ENCODE measurements around the gene TOM1L2. TPM values are rescaled to one million over a fixed set of nuclear protein-coding genes. Genes with fewer than 3 reads are reported as not detected.

The TOM1L2 gene
- total and polyA plus RNA-seq, 2 of the 4 experiments (the other 2 are of a cell fraction): 34.4 to 51.7 TPM

DNA sequence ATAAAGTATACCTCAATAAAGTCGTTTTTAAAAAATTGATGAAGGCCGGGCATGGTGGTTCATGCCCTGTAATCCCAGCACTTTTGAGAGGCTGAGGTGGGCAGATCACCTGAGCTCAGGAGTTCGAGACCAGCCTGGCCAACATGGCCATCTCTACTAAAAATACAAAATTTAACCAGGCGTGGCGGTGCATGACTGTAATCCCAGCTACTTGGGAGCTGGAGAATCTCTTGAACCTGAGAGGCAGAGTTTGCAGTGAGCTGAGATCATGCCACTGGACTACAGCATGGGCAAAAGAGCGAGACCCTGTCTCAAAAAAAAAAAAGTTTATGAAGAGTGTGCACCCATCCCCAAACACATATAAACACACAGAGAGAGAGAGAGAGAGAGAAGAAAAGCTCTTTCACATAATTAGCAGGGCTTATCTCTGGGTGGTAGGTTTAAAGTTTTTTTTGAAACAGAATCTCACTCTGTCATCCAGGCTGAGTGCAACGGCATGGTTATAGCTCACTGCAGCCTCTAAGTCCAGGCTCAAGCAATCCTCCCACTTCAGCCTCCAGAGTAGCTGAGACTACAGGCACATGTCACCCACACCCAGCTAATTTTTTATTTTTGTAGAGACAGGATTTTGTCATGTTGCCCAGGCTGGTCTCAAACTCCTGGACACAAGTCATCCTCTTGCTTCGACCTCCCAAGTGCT lies 138.4 kb downstream of the TOM1L2 start:
- Histone ChIP-seq H3K9ac (ENCODE audit: low read depth, low read length) (no peak overlapping the region), H4K20me1 (ENCODE audit: insufficient read depth, low read length) (peaks cover 58% of the 10 kb centered on the region), H2BK20ac (ENCODE audit: low read depth, low read length) (no peak overlapping the region), H3K27ac (ENCODE audit: insufficient read depth, low read length) (no peak overlapping the region), H3K23ac (ENCODE audit: low read depth, low read length) (0 out of 2 replicates have a peak overlapping the region, but pooled peaks have one; percentile 60), H2BK5ac (ENCODE audit: low read depth, low read length, poor library complexity, severe bottlenecking) (no peak overlapping the region), H3K9me1 (ENCODE audit: insufficient read depth, low read length) (peaks cover 28% of the 10 kb centered on the region), H4K8ac (ENCODE audit: low read depth in 2 of 2, low read length in 2 of 2) (0 out of 4 replicates have a peak overlapping the region, but pooled peaks of 1 of the 2 experiments have one; percentile 10), H4K91ac (ENCODE audit: insufficient read depth, low read depth, low read length) (no peak overlapping the region), H3K36me3 (ENCODE audit: control insufficient read depth, insufficient read depth, low read length) (peaks cover 12% of the 10 kb centered on the region; the same call in 1 of the 2 replicates), H2BK15ac (ENCODE audit: low read depth, low read length) (no peak overlapping the region), H3K4me1 (ENCODE audit: control insufficient read depth, insufficient read depth, low read length) (peaks cover 39% of the 10 kb centered on the region), H2AK9ac (replicated peaks; ENCODE audit: low read depth, low read length, poor library complexity) (no peak overlapping the region), H2AFZ (replicated peaks; ENCODE audit: low read length, poor library complexity) (no peak overlapping the region), H2BK120ac (ENCODE audit: low read depth, low read length) (no peak overlapping the region), H3K56ac (ENCODE audit: extremely low read depth, insufficient read depth, low read length) (no peak overlapping the region; the same call in 1 of the 2 replicates), H3K18ac (ENCODE audit: low read depth, low read length) (no peak overlapping the region), H2AK5ac (ENCODE audit: low read depth, low read length) (no peak overlapping the region), H3K4me2 (ENCODE audit: low read depth, low read length) (no peak overlapping the region), H3K79me1 (ENCODE audit: low read depth in 1 of 2, low read length in 2 of 2) (peaks cover 25 to 82% of the 10 kb centered on the region in 2 experiments), H3K14ac (replicated peaks; ENCODE audit: low read depth, low read length) (no peak overlapping the region), H3K4me3 (ENCODE audit: insufficient read depth, low read depth, low read length) (no peak overlapping the region), H3K4ac (ENCODE audit: low read depth, low read length) (no peak overlapping the region), H4K5ac (ENCODE audit: low read depth, low read length) (no peak overlapping the region), H3K27me3 (ENCODE audit: control insufficient read depth, insufficient read depth, low read length) (no peaks in the 10 kb centered on the region), H3K9me3 (ENCODE audit: control insufficient read depth, insufficient read depth, low read length) (no peaks in the 10 kb centered on the region)
- intact Hi-C loops (cut with micrococcal nuclease) (no loop called here), dilution Hi-C loops (cut with HindIII; ENCODE audit: low sequenced_read_pairs, unreplicated experiment) (no loop called here), in situ Hi-C loops (cut with MboI; ENCODE audit: low sequenced_read_pairs) (no loop called here)
- no peak for ATAC-seq (ENCODE audit: low read depth)
- 40% methylated on average over 1 of the region's 8 CpGs; no CpG with 5 or more reads in 1 of the 2 experiments for WGBS, 2 experiments (ENCODE audit: extremely low coverage in 2 of 2, insufficient read length in 1 of 2)
- ChIA-PET CTCF (no interaction called here), POLR2A (ENCODE audit: unreplicated experiment) (no interaction called here)
- DNase-seq: no peak
- TF ChIP-seq, protein P1, sequence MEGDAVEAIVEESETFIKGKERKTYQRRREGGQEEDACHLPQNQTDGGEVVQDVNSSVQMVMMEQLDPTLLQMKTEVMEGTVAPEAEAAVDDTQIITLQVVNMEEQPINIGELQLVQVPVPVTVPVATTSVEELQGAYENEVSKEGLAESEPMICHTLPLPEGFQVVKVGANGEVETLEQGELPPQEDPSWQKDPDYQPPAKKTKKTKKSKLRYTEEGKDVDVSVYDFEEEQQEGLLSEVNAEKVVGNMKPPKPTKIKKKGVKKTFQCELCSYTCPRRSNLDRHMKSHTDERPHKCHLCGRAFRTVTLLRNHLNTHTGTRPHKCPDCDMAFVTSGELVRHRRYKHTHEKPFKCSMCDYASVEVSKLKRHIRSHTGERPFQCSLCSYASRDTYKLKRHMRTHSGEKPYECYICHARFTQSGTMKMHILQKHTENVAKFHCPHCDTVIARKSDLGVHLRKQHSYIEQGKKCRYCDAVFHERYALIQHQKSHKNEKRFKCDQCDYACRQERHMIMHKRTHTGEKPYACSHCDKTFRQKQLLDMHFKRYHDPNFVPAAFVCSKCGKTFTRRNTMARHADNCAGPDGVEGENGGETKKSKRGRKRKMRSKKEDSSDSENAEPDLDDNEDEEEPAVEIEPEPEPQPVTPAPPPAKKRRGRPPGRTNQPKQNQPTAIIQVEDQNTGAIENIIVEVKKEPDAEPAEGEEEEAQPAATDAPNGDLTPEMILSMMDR (conservative IDR thresholded peaks at IDR 0.05; ENCODE audit: low read depth, low read length): no peak
- TF ChIP-seq CHD1 (IDR thresholded peaks at IDR 0.05; ENCODE audit: low read depth, low read length): no peak
- no peak for TF ChIP-seq NFE2L2 (IDR thresholded peaks at IDR 0.05; ENCODE audit: low read depth, low read length)
- TF ChIP-seq RCOR1 (IDR thresholded peaks at IDR 0.05; ENCODE audit: insufficient replicate concordance, low read length): no peak
- TF ChIP-seq CEBPB (IDR thresholded peaks at IDR 0.05; ENCODE audit: low read depth, low read length): no peak
- no peak for TF ChIP-seq SMC3 (IDR thresholded peaks at IDR 0.05; ENCODE audit: low read depth, low read length)
- TF ChIP-seq FOS (IDR thresholded peaks at IDR 0.05; ENCODE audit: low read depth, low read length): no peak
- no peak for TF ChIP-seq MAZ (IDR thresholded peaks at IDR 0.05; ENCODE audit: borderline replicate concordance, low read depth, low read length)
- TF ChIP-seq, protein P2, sequence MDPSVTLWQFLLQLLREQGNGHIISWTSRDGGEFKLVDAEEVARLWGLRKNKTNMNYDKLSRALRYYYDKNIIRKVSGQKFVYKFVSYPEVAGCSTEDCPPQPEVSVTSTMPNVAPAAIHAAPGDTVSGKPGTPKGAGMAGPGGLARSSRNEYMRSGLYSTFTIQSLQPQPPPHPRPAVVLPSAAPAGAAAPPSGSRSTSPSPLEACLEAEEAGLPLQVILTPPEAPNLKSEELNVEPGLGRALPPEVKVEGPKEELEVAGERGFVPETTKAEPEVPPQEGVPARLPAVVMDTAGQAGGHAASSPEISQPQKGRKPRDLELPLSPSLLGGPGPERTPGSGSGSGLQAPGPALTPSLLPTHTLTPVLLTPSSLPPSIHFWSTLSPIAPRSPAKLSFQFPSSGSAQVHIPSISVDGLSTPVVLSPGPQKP (IDR thresholded peaks at IDR 0.05; ENCODE audit: borderline replicate concordance, low read depth, low read length): no peak
- TF ChIP-seq BHLHE40 (IDR thresholded peaks at IDR 0.05; ENCODE audit: low read depth, low read length): no peak
- TF ChIP-seq MAFK (IDR thresholded peaks at IDR 0.05; ENCODE audit: low read depth, low read length): no peak
- TF ChIP-seq, protein P3, sequence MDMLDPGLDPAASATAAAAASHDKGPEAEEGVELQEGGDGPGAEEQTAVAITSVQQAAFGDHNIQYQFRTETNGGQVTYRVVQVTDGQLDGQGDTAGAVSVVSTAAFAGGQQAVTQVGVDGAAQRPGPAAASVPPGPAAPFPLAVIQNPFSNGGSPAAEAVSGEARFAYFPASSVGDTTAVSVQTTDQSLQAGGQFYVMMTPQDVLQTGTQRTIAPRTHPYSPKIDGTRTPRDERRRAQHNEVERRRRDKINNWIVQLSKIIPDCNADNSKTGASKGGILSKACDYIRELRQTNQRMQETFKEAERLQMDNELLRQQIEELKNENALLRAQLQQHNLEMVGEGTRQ (IDR thresholded peaks at IDR 0.05; ENCODE audit: low read depth, low read length): no peak
- no peak for TF ChIP-seq RAD21 (IDR thresholded peaks at IDR 0.05; ENCODE audit: low read length)
- TSS peak; percentile 31 for BruUV-seq (replicated peaks)

Measured in IMR-90 (cell line).